AG04450 (cell line): ENCODE measurements around the gene SOX30. TPM values are rescaled to one million over a fixed set of nuclear protein-coding genes. Genes with fewer than 3 reads are reported as not detected.

Experiments used
- CTCF ChIA-PET: fragments of 300-600, 350-600 bp; formaldehyde crosslinking; extraction: SDS; loops from one replicate; lab custom pipeline; 2022; ENCODE audit warnings: antibody characterized with exemption, inconsistent platforms; lab: Charles Lee
- POLR2A ChIA-PET: fragments of 350-600 bp; formaldehyde crosslinking; extraction: SDS; loops from one replicate; lab custom pipeline; 2021; ENCODE audit warnings: antibody characterized with exemption, inconsistent platforms; lab: Yijun Ruan, JAX
- DNase-seq: peaks from one replicate; pipeline ENCODE4 v3.0.0-alpha.2; 2011; ENCODE audit warnings: low read depth, low spot score
- H3K27ac ChIP-seq: one replicate; pipeline ENCODE4 v1.5.1; 2012; ENCODE audit warnings: low read depth, low read length, control low read depth
- H3K27me3 ChIP-seq: one replicate; pipeline ENCODE4 v1.6.0; 2012; ENCODE audit warnings: low read length; ENCODE audit not compliant: control insufficient read depth, insufficient read depth
- H3K4me3 ChIP-seq: 2 replicates; pipeline ENCODE4 v1.5.1; 2011; ENCODE audit warnings: mild to moderate bottlenecking, low read depth, low read length, control low read depth
- H3K9me3 ChIP-seq: 2 replicates; pipeline ENCODE4 v1.5.1; 2012; ENCODE audit warnings: low read length; ENCODE audit not compliant: control insufficient read depth, insufficient read depth
- CTCF ChIP-seq: IDR thresholded peaks from 2 replicates; pipeline ENCODE4 v1.5.1; 2011; ENCODE audit warnings: low read depth, low read length, control low read depth, inconsistent platforms
- polyA plus RNA-seq: library from polyadenylated mRNA; depleted of rRNA; stranded (reverse); fragments of >200 nt; gene quantifications from 2 replicates; pipeline ENCODE4 v1.2.3, GENCODE V29; 2011

SOX30 gene
- polyA plus RNA-seq, 1 experiment, result 0.05 TPM

- H3K4me3 ChIP-seq, result no peak overlapping the region
- H3K9me3 ChIP-seq, result no peaks in the 10 kb centered on the region; the same call in 1 of the 2 replicates
- H3K27ac ChIP-seq, result no peak overlapping the region
- CTCF ChIA-PET, result interaction anchor here (0.7 kb wide), 1 partner anchor 113 kb away, joined by 3 read pairs; the partner anchor contains the start of gene LSM11
- no peak for TF ChIP-seq CTCF
- no peak for DNase-seq
- no peaks in the 10 kb centered on the region for H3K27me3 ChIP-seq
- POLR2A ChIA-PET, result no interaction called here
These were observed 21.9 kb downstream of the SOX30 start for GRCh38 chr5:157630341-157630740.

GRCh38 chr5:157626831-157627230 lies 25.4 kb downstream of the SOX30 start:
- ChIA-PET CTCF (interaction anchor here (0.5 kb wide), 1 partner anchor 20 kb away, joined by 6 read pairs; no protein-coding TSS in a partner anchor), POLR2A (no interaction called here)
- DNase-seq, result no peak
- Histone ChIP-seq H3K9me3 (no peaks in the 10 kb centered on the region; the same call in 1 of the 2 replicates), H3K27ac (no peak overlapping the region), H3K27me3 (no peaks in the 10 kb centered on the region), H3K4me3 (no peak overlapping the region)
- no peak for TF ChIP-seq CTCF

GRCh38 chr5:157624144-157624543 lies 28.1 kb downstream of the SOX30 start:
- Histone ChIP-seq H3K27ac (no peak overlapping the region), H3K27me3 (no peaks in the 10 kb centered on the region), H3K9me3 (no peaks in the 10 kb centered on the region; the same call in 1 of the 2 replicates), H3K4me3 (no peak overlapping the region)
- CTCF ChIA-PET, result no interaction called here
- TF ChIP-seq CTCF, result no peak
- DNase-seq, result no peak
- POLR2A ChIA-PET, result no interaction called here

GRCh38 chr5:157620776-157621175 lies 31.5 kb downstream of the SOX30 start:
- no peak for DNase-seq
- CTCF ChIA-PET, result no interaction called here
- no peaks in the 10 kb centered on the region for H3K27me3 ChIP-seq
- H3K27ac ChIP-seq, result no peak overlapping the region
- H3K4me3 ChIP-seq, result no peak overlapping the region
- TF ChIP-seq CTCF, result no peak
- H3K9me3 ChIP-seq, result no peaks in the 10 kb centered on the region
- POLR2A ChIA-PET, result no interaction called here

- Histone ChIP-seq H3K4me3 (no peak overlapping the region), H3K9me3 (no peaks in the 10 kb centered on the region), H3K27ac (no peak overlapping the region), H3K27me3 (no peaks in the 10 kb centered on the region)
- POLR2A ChIA-PET, result no interaction called here
- CTCF ChIA-PET, result interaction anchor here (1.1 kb wide), 1 partner anchor 141 kb away, joined by 3 read pairs; no protein-coding TSS in a partner anchor
- no peak for TF ChIP-seq CTCF
- no peak for DNase-seq
These were observed 34.0 kb downstream of the SOX30 start for GRCh38 chr5:157618191-157618765.
